NCI-H2227 (cell line): ENCODE data around the gene CILP2.

Experiments used
- DNase-seq: peaks from one replicate; lab custom pipeline; 2025; ENCODE audit not compliant: unreplicated experiment; lab: John Stamatoyannopoulos, UW

The CILP2 gene

DNA sequence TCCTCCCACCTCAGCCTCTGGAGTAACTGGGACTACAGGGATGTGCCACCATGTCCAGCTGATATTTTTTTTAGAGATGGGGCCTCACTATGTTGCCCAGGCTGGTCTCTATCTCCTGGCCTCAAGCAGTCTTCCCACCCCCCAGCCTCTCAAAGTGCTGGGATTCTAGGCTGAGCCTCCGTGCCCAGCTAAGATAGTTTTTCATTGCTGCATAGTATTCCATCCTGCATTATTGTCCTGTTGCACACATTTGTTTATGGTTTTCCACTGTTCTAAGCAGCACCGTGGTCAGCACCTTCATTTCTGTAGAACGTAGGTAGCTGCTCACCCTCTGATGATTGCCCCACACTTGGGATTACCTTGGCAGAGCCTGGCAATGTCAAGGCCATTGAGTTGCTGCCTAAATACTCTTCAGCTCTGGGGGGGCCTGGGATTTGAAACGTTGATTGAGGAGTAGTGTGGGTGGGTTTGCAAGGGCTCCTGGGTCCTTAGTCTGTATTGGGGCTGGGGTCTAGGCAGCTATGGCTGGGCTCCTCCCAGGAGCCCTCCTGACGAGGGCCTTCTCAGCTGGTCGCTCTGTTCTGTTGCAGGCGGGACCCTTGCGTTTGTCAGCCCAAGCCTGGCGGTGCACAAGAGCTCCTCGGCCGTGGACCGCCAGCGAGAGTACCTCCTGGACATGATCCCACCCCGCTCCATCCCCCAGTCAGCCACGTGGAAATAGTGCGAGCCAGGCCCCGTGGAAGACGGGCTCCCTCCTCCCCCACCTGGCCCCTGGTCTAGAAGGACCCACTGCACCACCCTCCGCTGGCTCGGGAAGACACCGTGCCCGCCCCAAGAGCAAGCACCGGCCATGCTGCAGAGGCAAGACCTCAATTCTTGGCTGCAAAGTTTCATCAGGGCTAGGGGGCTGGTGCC lies 33.1 kb upstream of the CILP2 start:
- no peak for DNase-seq

DNA sequence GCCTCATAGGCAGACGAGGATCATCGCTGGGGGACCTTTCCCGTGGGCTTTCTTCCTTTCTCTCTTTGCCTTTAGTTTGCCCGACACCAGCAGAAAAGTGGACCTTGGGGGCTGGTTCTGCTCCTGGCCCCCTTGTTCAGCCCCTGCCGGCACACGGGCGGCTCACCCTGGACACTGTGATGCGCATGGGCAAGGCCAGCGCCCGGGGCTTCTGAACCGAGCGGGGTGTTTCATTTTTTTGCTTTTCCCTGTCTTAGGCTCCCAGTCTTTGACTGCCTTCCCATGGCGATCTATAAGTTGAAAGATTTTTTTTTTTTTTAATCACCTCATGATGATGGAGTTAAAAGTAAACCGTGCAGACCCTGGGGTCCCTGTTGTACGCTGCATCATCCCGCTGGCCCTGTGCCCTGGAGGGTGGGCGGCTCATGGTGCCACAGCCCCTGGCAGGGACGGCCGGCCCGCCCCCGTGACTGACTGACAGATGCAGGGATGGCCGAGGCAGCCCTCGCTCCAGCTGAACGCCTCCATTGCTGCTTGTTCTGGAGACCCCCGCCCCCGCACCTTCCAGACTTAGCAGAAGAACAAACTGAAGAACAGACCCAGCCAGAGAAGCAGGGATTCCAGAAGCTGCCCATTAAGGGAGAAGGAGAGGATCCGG lies 32.3 kb upstream of the CILP2 start:
- no peak for DNase-seq

DNA sequence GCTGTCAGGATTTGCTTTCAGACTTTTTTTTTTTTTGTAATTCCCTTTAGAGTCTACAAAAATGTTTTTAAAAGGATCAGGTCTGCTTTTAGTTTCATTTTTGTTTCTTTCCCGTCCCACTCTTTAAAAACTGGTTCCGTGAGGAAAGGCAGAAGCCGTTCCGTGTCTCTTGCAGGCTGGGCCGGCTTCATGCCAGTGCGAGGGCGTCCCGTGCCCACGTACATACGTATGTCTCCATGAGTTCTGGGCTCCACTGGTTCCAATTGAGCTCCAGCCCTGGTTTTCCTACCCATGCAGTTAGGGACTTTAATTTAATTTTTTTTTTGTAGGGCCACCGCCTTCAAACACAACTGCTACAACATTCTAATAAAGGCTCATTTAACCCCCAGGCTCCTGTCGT lies 31.5 kb upstream of the CILP2 start:
- no peak for DNase-seq

DNA sequence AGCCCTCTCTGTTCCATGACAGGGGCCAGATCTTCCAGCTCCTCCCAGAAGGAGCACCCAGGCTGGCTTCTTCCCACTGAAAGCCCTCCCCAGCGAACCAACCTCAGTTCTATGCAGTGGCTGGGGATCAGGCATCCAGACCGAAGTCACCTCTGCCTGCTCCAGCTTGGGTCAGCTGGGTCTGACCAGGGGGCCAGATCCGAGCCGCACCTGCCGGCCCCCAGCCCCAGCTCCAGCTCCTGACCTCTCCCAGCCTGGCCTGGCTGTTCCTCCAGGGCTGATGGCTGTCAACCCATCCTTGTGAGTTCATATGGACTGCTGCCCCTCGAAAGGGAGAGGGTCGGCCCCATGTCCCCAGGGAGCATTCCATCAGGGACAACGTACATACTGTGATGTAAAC lies 30.7 kb upstream of the CILP2 start:
- DNase-seq: no peak

DNA sequence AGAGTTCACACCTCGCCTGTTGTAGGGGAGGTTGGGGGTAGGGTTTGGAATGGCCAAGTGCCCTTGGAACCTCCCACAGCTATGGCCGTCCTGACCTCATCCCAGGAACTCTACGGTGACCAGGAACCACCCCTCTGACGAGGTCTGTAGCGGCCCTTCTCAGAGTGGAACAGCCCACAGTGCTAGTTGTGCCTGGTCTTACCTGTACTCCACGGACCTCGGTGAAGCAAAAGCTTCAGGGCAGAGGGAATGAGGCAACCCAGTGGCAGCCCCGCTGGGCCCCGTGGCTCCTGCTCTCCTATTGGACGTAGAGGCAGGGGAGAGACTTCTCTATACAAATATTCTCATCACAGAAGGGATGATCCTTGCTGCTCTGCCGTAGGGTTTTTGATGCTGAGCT lies 29.8 kb upstream of the CILP2 start:
- no peak for DNase-seq

DNA sequence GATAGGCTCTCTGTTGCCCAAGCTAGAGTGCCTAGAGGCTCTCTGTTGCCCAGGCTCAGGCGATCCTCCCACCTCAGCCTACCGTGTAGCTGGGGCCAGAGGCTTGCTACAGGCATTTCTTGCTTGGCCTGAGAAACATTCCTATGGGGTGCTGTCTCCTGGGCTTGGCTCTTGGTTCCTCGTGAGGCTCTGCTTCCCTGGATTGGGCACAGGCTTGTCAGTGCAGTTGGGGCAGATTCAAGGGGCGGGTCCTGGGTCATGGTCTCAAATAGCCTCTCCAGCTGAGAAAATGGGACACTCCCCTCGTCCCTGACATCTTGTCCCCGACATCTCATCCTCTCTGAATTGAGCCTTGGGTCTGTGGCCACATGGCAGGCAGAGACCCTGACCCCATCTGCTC lies 27.6 kb upstream of the CILP2 start:
- DNase-seq: no peak

DNA sequence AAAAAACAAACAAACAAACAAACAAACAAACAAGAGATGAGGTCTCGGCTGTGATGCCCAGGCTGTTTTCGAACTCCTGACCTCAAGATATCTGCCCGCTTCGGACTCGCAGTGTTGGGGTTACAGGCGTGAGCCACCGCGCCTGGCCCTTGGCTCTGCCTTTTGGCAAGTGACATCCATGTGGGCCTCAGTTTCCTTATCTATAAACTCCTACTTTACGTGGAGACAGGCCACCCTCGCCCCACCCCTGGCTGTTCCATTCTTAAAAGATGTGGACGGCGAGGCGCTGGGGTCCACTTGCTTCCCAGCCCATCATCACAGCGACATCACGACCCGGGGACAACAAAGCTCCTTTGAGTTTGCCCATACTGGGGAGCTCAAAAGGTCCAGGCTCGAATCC lies 24.4 kb upstream of the CILP2 start:
- DNase-seq: no peak

DNA sequence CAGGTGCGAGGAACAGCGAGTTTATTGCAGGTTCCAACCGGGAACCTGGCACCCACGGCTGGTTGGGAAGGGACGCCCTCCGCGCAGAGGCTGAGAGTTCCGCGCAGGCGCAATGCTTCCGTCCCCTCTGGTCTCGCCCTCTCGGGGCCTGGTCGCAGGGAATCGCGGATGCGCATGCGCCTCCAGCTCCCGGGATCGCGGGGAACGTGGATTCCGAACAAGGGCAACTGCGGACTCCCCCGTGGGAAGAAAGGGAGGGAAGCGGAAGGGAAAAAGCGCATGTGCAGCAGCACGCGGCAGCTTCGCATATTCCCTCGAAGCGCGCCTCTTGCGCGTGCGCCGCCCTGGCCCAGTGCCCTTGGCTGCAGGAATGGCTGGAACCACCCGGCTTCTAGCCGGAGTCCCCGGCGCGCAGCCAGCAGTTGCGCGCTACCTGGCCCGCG lies 23.8 kb upstream of the CILP2 start:
- DNase-seq: no peak

DNA sequence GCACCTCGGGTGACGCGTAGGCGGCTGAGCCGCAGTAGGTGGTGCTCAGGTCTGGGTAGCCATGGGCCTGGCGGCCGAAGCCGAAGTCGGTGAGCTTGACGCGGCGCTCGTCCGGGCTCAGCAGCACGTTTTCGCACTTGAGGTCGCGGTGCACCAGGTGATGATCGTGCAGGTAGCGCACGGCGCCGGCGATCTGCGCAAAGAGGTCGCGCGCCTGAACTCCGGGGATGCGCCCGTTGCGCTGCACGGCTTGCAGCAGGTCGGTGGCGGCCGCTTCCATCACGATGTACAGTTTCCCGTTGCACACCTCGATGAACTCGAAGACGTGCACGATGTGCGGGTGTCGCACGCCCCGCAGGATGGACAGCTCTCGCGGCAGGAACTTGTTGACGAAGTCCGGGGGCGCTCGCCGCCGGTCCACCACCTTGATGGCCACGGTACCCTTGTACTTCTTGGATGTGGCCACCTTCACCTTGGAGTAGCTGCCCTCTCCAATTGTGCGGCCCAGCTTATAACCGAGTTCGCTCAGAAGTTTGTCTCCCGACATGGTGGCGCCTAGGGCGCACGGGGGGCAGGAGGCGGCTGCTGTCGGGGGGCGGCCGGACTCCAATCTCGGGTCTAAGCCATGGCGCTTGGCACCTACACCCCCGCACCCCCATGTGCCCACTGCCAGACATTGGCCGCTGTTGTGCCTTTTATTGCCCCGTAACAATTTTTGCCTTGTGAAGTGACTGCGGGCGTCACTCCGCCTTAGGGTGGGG lies 23.0 kb upstream of the CILP2 start, which contains the start of gene TSSK6:
Gene TSSK6, minus strand, starts transcription at position 668 of the 761 bp plus-strand sequence. Its CDS starts 121 bp downstream, at position 547.
- DNase-seq: no peak

DNA sequence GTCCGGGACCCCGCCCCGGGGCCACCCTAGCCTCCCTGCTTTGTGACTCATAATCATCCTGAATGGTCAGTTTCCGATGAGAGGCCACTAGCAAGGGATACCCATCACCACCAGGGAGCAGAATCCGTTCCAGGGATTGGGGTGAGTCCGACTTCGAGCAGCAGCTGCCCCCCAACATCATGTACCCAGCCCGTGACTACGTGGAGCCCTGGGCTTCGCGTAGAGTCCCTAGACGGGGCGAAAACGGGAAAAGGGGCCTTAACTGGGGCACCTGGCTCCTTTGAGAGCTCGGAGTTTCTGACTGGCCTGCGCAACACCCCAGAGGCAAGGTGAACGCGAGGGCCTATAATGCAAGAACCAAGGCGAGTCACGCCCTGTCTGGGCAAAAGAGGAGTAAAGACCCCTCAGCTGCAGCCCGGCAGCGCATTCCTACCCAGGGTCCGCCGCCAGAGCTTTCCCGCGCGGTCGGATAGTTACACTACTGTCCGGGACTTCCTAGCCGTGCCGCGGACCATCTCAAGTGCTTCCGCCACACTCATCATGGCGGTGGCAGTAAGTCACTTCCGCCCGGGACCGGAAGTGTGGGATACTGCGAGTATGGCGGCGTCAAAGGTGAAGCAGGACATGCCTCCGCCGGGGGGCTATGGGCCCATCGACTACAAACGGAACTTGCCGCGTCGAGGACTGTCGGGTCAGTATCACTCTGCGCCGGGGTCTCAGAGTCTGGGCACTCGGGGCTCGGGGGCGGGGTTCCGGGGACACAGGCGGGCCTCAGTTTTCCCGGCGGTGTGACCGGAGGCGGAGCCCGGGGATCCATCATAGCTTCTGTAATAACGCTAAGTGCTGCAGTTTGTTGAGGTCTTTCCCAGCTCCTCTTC lies 22.2 kb upstream of the CILP2 start, which contains the start of gene NDUFA13:
Gene NDUFA13, plus strand, starts transcription at position 584 of the 878 bp plus-strand sequence. Its CDS starts 14 bp downstream, at position 598.
- DNase-seq: peak; percentile 94

DNA sequence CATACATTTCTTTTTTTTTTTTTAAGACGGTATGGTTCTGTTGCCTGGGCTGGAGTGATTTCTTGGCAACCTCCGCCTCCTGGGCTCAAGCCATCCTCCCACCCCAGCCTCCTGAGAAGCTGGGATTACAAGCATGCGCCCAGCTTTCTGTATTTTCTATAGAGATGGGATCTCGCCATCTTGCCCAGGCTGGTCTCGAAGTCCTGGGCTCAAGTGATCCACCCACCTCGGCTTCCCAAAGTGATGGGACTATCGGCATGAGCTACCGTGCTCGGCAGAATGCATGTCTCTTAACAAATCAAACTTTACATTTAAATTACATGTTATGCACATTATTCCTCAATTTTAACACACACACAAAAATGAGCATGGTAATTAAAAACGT lies 20.8 kb upstream of the CILP2 start:
- DNase-seq: no peak

DNA sequence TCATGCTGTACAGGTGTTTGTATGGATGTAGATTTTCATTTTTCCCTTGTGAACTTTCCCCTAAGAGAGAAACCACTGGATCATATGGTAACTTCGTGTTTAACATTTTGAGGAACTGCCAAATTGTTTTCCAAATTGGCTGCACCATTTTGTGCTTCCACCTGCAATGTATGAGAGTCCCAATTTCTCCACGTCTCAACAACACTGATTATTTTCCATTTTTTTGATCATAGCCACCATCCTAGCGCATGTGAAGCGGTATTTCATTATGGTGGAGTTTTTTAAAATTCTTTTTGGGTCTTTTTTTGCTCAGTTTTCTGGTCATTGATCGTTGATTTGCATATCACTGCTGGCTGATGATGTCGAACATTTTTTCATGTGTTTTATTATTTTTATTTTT lies 17.1 kb upstream of the CILP2 start:
- no peak for DNase-seq

DNA sequence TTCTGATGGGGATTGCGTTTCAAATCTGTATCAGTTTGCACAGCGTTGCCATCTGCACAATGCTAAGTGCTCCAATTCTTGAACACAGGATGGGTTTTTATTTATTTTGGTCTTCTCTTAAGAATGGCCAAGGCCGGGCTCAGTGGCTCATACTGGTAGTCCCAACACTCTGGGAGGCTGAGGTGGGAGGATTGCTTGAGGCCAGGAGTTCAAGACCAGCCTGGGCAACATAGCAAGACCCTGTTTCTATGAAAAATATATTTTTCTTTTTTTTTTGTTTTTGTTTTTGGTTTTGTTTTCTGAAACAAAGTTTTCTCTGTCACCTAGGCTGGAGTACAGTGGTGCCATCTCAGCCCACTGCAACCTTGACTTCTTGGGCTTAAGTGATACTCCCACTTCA lies 14.9 kb upstream of the CILP2 start:
- DNase-seq: no peak

DNA sequence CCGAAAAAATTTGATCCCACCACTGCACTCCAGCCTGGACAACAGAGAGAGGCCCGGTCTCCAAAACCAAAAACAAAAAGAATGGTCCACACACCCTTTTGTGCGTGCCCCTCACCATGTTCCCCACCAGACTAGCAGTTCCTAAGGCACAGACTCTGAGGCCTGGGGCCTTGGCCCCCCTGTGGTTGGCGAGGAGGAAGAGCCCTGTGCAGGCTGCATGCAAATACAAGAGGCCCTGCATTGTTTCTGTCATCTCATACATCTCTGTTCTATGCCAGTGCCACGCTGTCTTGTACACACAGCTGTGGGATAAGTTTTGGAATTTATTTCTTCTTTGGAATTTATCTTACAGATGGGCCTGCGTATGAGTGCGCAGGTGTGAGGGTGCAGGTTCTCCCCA lies 14.0 kb upstream of the CILP2 start:
- no peak for DNase-seq

DNA sequence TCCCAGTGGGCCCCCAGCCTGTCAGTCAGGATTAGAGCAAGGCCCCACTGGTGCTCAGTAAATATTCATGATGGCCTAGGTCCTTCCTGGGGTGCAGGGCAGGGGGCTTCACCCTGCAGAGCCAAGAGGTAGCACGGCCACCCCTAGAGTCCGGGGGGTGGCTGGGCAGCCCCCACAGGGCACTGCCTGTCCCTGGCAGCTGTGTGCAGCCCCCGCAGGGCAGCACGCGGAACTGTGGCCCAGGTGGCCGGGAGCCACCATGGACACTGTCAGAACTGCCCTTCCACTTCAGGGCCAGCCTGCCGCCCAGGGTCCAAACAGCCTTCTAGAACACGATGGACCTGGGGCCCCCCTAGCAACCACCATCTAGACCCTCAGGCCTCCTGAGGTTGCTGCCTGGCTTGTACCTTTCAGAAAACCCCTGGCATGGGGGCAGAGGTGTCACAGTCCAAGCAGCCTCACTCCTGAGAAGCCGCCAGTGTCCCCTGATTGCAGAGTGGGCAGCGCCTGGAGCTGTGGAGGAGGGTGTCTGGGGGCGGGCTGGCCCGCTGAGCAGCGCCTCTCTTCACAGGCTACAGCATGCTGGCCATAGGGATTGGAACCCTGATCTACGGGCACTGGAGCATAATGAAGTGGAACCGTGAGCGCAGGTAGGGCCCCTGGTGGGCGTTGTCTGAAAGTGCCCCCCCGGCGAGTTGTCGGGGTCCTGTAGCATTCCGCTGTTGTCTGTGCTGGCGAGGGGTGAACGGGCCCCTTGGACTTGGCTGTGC lies 12.3 kb upstream of the CILP2 start:
- DNase-seq: no peak

DNA sequence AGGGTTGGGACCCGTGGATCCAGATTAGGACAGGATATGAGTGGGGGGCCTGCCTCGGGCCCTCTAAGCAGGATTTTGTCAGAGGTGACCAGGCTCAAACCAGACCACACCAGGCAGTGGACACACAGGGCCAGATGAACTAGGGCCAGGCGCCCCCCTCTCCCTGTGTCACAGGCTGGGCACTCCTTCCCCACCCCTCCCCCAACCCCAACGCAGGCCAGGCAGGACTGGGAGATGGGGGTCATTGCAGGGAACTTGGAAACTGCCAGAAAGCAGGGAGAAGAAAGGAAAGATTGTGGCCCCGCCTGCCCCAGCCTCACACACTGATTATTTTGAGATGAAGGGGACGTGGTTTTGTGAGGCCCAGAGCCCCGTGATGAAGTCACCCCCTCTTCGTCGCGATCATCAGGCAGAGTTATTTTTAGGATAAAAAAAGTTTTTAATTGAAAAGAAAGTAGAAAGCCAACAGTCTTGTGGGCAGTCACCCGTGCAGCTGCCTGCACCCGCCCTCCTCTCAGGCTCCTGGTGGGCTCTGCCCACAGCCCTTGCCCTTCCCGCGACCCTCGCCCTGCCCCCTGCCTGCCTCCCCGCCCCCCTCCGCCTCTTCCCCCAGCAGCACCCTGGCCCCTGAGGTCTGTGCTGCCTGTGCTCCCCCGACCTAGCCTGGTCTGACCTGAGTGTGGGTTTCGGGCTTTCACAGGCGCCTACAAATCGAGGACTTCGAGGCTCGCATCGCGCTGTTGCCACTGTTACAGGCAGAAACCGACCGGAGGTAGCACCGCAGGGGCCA lies 11.3 kb upstream of the CILP2 start:
- DNase-seq: no peak

DNA sequence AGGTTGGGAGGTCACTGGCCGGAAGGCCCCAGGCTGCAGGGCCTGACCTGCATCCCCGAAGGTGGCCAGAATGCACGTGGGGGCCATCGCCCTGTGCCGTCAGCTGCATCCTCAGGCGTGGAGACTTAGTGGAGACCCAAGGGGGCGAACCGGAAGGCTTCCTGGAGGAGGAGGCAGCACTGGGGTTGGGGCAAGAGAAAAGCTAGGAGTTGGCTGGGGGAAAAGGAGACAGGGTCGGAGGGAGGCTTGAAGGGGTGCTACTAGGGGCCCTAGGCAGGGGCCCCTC lies 10.8 kb upstream of the CILP2 start:
- DNase-seq: no peak

DNA sequence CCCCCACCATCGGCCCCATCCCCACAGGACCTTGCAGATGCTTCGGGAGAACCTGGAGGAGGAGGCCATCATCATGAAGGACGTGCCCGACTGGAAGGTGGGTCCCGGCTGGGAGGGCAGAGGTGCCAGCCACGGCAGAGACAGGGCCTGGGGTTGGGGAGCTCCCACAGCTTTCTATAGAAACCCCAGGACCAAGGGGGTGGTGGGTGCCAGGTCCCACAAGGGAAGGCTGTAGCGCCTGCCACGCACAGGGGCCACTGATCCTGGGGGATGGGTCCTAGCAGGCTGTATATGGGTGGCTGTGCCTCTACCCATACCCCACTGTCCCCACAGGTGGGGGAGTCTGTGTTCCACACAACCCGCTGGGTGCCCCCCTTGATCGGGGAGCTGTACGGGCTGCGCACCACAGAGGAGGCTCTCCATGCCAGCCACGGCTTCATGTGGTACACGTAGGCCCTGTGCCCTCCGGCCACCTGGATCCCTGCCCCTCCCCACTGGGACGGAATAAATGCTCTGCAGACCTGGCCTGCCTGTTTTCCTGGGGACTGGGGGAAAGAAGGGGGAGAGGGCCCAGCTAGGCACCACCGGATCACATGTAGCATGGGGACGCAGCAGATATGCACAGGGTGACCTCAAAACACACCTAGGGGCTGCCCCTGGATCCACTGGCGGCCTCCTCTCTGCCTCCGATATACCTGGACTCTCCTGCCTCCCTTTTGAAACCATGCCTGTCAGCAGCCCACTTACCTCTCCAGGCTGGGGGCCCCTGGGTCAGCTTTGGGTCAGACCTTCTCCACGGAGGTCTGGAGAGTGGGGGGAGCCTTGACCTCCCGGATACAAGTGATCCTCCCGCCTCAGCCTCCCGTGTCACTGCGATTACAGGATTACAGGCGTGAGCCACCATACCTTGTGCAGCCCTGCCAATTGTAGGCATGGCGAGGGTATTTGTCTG lies 10.1 kb upstream of the CILP2 start:
- no peak for DNase-seq
